ENCODE data around the gene PAM.

- TF ChIP-seq TAF1 (IDR thresholded peaks at IDR 0.05; ENCODE audit: borderline replicate concordance, insufficient read depth, low read length) = no peak
- TF ChIP-seq POLR2AphosphoS5 (IDR thresholded peaks at IDR 0.05; ENCODE audit: low read depth, low read length) = no peak
- TF ChIP-seq SIN3A (IDR thresholded peaks at IDR 0.05; ENCODE audit: borderline replicate concordance, insufficient read depth, low read length) = no peak
- TF ChIP-seq REST (IDR thresholded peaks at IDR 0.05; ENCODE audit: insufficient read depth in 1 of 2, low read depth in 2 of 2, low read length in 2 of 2) = no peak
- TF ChIP-seq FOXP2 (optimal IDR thresholded peaks at IDR 0.05; ENCODE audit: borderline replicate concordance, extremely low read depth, extremely low read length, insufficient read depth) = no peak
Measured at GRCh38 chr5:102770803-102771202, 15.7 kb downstream of the PAM start.

Measured in PFSK-1 (cell line).